Fibroblast of lung (primary cell): ENCODE results near the gene TMEM62. TPM values are rescaled to one million over a fixed set of nuclear protein-coding genes. Genes with fewer than 3 reads are reported as not detected.

Experiments used
- DNase-seq, 2 donors: peaks; one replicate each; pipeline versions ENCODE4 v3.0.0 to v3.0.0-alpha.2; 2010; ENCODE audit warnings: low read depth in 2 of 2
- H2AFZ ChIP-seq: 2 replicates; pipeline ENCODE4 v1.5.1; 2012; ENCODE audit warnings: low read length, control low read depth, inconsistent platforms
- H3K27ac ChIP-seq: 2 replicates; pipeline ENCODE4 v1.5.1; 2011; ENCODE audit warnings: low read length, control low read depth; ENCODE audit not compliant: insufficient read depth
- H3K27me3 ChIP-seq: 2 replicates; pipeline ENCODE4 v1.5.1; 2011; ENCODE audit warnings: mild to moderate bottlenecking, low read length; ENCODE audit not compliant: control insufficient read depth, insufficient read depth
- H3K36me3 ChIP-seq: 2 replicates; pipeline ENCODE4 v1.5.1; 2011; ENCODE audit warnings: low read length; ENCODE audit not compliant: control insufficient read depth, insufficient read depth
- H3K4me1 ChIP-seq: 2 replicates; pipeline ENCODE4 v1.5.1; 2011; ENCODE audit warnings: low read length; ENCODE audit not compliant: control insufficient read depth, insufficient read depth; ENCODE audit errors: extremely low read depth
- H3K4me2 ChIP-seq: 2 replicates; pipeline ENCODE4 v1.5.1; 2011; ENCODE audit warnings: low read length, control low read depth; ENCODE audit not compliant: insufficient read depth; ENCODE audit errors: extremely low read depth
- H3K4me3 ChIP-seq, 4 experiments: fragments of 200-600 bp in 1 of 4; sonication (generic) in 1 of 4; replicated peaks in 1 of 4; 2 replicates each; pipeline ENCODE4 v1.5.1; 2011 to 2016; ENCODE audit warnings: low read length in 4 of 4, low read depth in 3 of 4, mild to moderate bottlenecking in 3 of 4, control low read depth in 2 of 4, inconsistent platforms in 1 of 4, mixed read lengths in 1 of 4; ENCODE audit not compliant: insufficient read depth in 1 of 4; ENCODE audit errors: control extremely low read depth in 1 of 4
- H3K79me2 ChIP-seq: 2 replicates; pipeline ENCODE4 v1.5.1; 2012; ENCODE audit warnings: mild to moderate bottlenecking, low read length, inconsistent platforms; ENCODE audit not compliant: control insufficient read depth, insufficient read depth
- H3K9ac ChIP-seq: 2 replicates; pipeline ENCODE4 v1.5.1; 2011; ENCODE audit warnings: mild to moderate bottlenecking, low read length, control low read depth; ENCODE audit not compliant: insufficient read depth
- H3K9me3 ChIP-seq: 2 replicates; pipeline ENCODE4 v1.5.1; 2012; ENCODE audit warnings: low read depth, low read length; ENCODE audit not compliant: control insufficient read depth, insufficient read depth
- H4K20me1 ChIP-seq: 2 replicates; pipeline ENCODE4 v1.5.1; 2011; ENCODE audit warnings: low read length; ENCODE audit not compliant: control insufficient read depth, insufficient read depth; ENCODE audit errors: extremely low read depth
- EZH2 ChIP-seq: IDR thresholded peaks from 2 replicates; pipeline ENCODE4 v1.5.1; 2012; ENCODE audit warnings: low read length, control low read depth, mild to moderate bottlenecking; ENCODE audit errors: missing control alignments
- polyA plus RNA-seq, 2 donors: library from polyadenylated mRNA; depleted of rRNA in 1 of 2; stranded (reverse) in 1 of 2; unstranded in 1 of 2; fragments of >200 nt; gene quantifications; 2 replicates each; pipeline ENCODE4 v1.2.1, GENCODE V29; 2011 to 2012; ENCODE audit warnings: missing spikeins in 1 of 2
- total RNA-seq: library from RNA; depleted of rRNA; stranded (reverse); fragments of >200 nt; gene quantifications from 2 replicates; pipeline ENCODE4 v1.2.1, GENCODE V29; 2014
- TF ChIP-seq, protein P1 (sequence below), 2 donors: IDR thresholded peaks in 1 of 2; conservative IDR thresholded peaks in 1 of 2; 1 replicate in 1 of 2; 2 replicates in 1 of 2; pipeline ENCODE4 v1.5.1; 2011 to 2012; ENCODE audit warnings: low read length in 2 of 2, control low read depth in 1 of 2, inconsistent platforms in 1 of 2, low read depth in 1 of 2, mild to moderate bottlenecking in 1 of 2

The TMEM62 gene
- total and polyA plus RNA-seq, 2 donors (not counting 1 experiment from before 2014, with no cell fraction given) = 10.7 to 20.8 TPM

DNA sequence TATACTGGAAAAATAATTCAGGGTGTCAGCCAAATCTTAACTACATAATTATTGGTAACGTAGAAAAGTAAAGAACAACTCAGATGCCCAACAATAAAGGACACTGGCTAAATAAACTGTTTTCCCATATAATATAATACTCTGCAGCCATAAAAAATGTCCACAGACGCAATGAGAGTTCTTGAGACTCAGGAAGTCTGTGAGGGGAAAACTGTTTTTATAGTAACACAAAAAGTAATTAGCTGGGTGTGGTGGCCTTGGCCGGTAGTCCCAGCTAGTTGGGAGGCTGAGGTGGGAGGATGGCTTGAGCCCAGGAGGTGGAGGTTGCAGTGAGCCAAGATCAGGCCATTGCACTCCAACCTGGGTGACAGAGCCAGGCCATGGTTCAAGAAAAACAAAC is 22.0 kb upstream of the TMEM62 start:
- H3K4me3 ChIP-seq = no peak overlapping the region
- no peaks in the 10 kb centered on the region for H3K79me2 ChIP-seq
- no peaks in the 10 kb centered on the region for H4K20me1 ChIP-seq
- H3K9me3 ChIP-seq = no peaks in the 10 kb centered on the region
- H3K4me1 ChIP-seq = no peaks in the 10 kb centered on the region
- no peaks in the 10 kb centered on the region for H3K27me3 ChIP-seq
- no peak for DNase-seq
- no peak overlapping the region for H3K27ac ChIP-seq
- H3K36me3 ChIP-seq = no peaks in the 10 kb centered on the region
- no peak overlapping the region for H3K4me2 ChIP-seq
- H3K9ac ChIP-seq = no peak overlapping the region
- TF ChIP-seq EZH2 = no peak
- TF ChIP-seq, protein P1, sequence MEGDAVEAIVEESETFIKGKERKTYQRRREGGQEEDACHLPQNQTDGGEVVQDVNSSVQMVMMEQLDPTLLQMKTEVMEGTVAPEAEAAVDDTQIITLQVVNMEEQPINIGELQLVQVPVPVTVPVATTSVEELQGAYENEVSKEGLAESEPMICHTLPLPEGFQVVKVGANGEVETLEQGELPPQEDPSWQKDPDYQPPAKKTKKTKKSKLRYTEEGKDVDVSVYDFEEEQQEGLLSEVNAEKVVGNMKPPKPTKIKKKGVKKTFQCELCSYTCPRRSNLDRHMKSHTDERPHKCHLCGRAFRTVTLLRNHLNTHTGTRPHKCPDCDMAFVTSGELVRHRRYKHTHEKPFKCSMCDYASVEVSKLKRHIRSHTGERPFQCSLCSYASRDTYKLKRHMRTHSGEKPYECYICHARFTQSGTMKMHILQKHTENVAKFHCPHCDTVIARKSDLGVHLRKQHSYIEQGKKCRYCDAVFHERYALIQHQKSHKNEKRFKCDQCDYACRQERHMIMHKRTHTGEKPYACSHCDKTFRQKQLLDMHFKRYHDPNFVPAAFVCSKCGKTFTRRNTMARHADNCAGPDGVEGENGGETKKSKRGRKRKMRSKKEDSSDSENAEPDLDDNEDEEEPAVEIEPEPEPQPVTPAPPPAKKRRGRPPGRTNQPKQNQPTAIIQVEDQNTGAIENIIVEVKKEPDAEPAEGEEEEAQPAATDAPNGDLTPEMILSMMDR (conservative IDR thresholded peaks at IDR 0.05 in 1 of 2, IDR thresholded peaks at IDR 0.05 in 1 of 2; ENCODE audit: low read depth in 1 of 2, low read length in 2 of 2) = no peak
- H2AFZ ChIP-seq = no peak overlapping the region

DNA sequence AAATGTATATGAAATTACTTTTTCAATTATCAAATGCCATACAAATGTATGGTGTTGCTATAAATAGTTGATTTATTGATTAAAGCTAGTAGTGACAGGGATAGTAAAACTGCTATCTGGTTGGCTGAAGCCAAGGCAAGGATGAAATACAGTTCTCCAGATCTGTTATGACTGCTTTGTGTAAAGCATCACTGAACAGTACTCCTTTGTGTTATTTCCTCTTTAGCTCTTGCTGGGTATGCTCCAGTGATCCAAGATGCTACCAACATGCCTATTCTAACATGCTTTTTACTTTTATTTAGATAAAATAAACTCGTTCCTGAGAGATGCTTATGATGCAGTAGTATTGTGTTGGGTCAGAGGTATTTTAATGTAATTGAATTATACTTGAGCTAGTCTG is 15.1 kb upstream of the TMEM62 start:
- Histone ChIP-seq H3K4me1 (no peaks in the 10 kb centered on the region), H3K4me2 (no peak overlapping the region), H3K9ac (no peak overlapping the region), H3K79me2 (no peaks in the 10 kb centered on the region), H4K20me1 (no peaks in the 10 kb centered on the region), H3K36me3 (no peaks in the 10 kb centered on the region), H2AFZ (no peak overlapping the region), H3K27me3 (no peaks in the 10 kb centered on the region), H3K27ac (no peak overlapping the region), H3K4me3 (no peak overlapping the region), H3K9me3 (no peaks in the 10 kb centered on the region)
- DNase-seq = no peak
- TF ChIP-seq EZH2 = no peak
- TF ChIP-seq, protein P1 (conservative IDR thresholded peaks at IDR 0.05 in 1 of 2, IDR thresholded peaks at IDR 0.05 in 1 of 2; ENCODE audit: low read depth in 1 of 2, low read length in 2 of 2) = no peak

DNA sequence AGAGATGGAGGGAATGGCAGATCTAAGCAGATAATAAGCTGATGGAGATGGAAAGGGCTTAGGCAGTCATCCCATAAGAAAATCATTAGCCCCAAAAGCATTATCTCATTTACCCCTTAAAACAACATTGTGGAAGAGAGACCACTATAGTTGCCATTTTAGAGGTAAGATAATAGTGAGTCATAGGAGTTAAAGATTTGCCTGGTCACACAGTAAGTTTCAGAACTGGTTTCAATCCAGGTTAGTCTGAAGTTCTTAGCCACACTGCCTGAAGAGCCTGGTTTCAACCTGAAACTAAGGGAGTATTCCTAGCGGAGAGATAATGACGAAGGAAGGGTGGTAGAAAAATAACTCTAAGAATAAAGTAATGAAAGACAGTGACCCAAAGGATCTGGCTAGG is 14.6 kb upstream of the TMEM62 start:
- Histone ChIP-seq H3K4me1 (no peaks in the 10 kb centered on the region), H3K4me3 (no peak overlapping the region), H3K79me2 (no peaks in the 10 kb centered on the region), H2AFZ (no peak overlapping the region), H4K20me1 (no peaks in the 10 kb centered on the region), H3K9me3 (no peaks in the 10 kb centered on the region), H3K4me2 (no peak overlapping the region), H3K9ac (no peak overlapping the region), H3K36me3 (no peaks in the 10 kb centered on the region), H3K27me3 (no peaks in the 10 kb centered on the region), H3K27ac (no peak overlapping the region)
- TF ChIP-seq, protein P1 (conservative IDR thresholded peaks at IDR 0.05 in 1 of 2, IDR thresholded peaks at IDR 0.05 in 1 of 2; ENCODE audit: low read depth in 1 of 2, low read length in 2 of 2) = no peak
- no peak for TF ChIP-seq EZH2
- no peak for DNase-seq
